Measurements from ENCODE around the gene ARFGAP1. TPM values are rescaled to one million over a fixed set of nuclear protein-coding genes. Genes with fewer than 3 reads are reported as not detected.

The ARFGAP1 gene
- polyA plus RNA-seq, 1 donor (not counting 4 experiments of a cell fraction or from before 2014, with no cell fraction given): 31.5 TPM

DNA sequence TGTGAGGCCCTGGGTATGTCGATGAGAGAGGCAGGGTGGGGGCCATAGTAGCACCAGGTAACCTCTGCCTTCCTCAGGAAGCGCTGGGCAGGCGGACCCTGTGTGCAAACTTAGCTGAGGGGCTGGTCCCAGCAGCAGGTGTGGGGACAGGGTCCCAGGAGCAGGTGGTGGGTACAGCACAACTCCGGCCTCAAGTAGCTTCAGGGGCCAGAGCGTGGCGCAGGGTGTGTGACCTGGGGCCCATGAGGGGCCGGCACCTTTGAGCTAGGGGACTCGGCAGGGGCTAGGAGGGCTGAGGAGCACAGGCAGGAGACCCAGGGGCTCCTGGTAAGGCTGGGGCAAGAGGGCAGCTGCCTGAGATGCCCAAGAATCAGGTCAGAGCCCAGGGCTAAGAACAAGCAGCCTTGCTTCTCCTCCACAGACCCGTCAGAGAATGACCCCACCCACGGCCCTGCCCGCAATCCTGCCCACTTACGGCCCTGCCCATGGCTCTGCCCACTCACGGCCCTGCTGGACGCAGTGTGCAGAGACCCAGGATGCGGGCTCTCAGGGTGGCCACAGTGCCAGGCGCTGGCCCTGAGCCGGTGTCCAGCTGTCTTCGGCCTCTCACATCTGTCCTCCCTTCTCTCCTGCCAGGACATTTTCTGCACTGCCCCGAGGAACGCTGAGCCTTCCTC is 57.6 kb downstream of the ARFGAP1 start:
- H3K36me3 ChIP-seq (ENCODE audit: control insufficient read depth in 2 of 2, extremely low read depth in 1 of 2, insufficient read depth in 2 of 2, low read length in 2 of 2): no peaks in the 10 kb centered on the region
- peaks cover 6% of the 10 kb centered on the region for H3K27me3 ChIP-seq (ENCODE audit: control insufficient read depth, extremely low read depth, insufficient read depth, low read length)
- no peak overlapping the region for H2AFZ ChIP-seq (ENCODE audit: control insufficient read depth, low read length)
- H3K4me1 ChIP-seq (ENCODE audit: control insufficient read depth, extremely low read depth, insufficient read depth, low read length): no peaks in the 10 kb centered on the region
- FAIRE-seq (no peak), DNase-seq (ENCODE audit: low read depth, low spot score) (no peak)
- peaks cover 2% of the 10 kb centered on the region for H3K9me3 ChIP-seq (ENCODE audit: control insufficient read depth, low read depth, low read length)
- no peak overlapping the region for H3K9ac ChIP-seq (ENCODE audit: control insufficient read depth, extremely low read depth, insufficient read depth, low read length)
- H3K4me3 ChIP-seq (ENCODE audit: control insufficient read depth in 2 of 3, extremely low read depth in 1 of 3, insufficient read depth in 2 of 3, low read depth in 1 of 3, low read length in 3 of 3): no peak overlapping the region
- no peaks in the 10 kb centered on the region for H3K9me1 ChIP-seq (ENCODE audit: control insufficient read depth, extremely low read depth, insufficient read depth, low read length)
- no peaks in the 10 kb centered on the region for H4K20me1 ChIP-seq (ENCODE audit: control insufficient read depth, extremely low read depth, insufficient read depth, low read length)
- TF ChIP-seq, protein P1, sequence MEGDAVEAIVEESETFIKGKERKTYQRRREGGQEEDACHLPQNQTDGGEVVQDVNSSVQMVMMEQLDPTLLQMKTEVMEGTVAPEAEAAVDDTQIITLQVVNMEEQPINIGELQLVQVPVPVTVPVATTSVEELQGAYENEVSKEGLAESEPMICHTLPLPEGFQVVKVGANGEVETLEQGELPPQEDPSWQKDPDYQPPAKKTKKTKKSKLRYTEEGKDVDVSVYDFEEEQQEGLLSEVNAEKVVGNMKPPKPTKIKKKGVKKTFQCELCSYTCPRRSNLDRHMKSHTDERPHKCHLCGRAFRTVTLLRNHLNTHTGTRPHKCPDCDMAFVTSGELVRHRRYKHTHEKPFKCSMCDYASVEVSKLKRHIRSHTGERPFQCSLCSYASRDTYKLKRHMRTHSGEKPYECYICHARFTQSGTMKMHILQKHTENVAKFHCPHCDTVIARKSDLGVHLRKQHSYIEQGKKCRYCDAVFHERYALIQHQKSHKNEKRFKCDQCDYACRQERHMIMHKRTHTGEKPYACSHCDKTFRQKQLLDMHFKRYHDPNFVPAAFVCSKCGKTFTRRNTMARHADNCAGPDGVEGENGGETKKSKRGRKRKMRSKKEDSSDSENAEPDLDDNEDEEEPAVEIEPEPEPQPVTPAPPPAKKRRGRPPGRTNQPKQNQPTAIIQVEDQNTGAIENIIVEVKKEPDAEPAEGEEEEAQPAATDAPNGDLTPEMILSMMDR (optimal IDR thresholded peaks at IDR 0.05 in 1 of 3, IDR thresholded peaks at IDR 0.05 in 1 of 3, conservative IDR thresholded peaks at IDR 0.05 in 1 of 3; ENCODE audit: extremely low read depth in 1 of 3, insufficient read depth in 2 of 3, low read length in 3 of 3): no peak
- TF ChIP-seq EZH2 (IDR thresholded peaks at IDR 0.05; ENCODE audit: low read length): no peak
- H3K79me2 ChIP-seq (ENCODE audit: control insufficient read depth, insufficient read depth, low read length): no peaks in the 10 kb centered on the region
- dilution Hi-C loops (cut with MboI; ENCODE audit: extremely low pct_ligation_motif_present, low sequenced_read_pairs): no loop called here
- no peak overlapping the region for H3K27ac ChIP-seq (ENCODE audit: control insufficient read depth, insufficient read depth, low read length)
- H3K4me2 ChIP-seq (ENCODE audit: control insufficient read depth, extremely low read depth, insufficient read depth, low read depth, low read length): no peak overlapping the region

DNA sequence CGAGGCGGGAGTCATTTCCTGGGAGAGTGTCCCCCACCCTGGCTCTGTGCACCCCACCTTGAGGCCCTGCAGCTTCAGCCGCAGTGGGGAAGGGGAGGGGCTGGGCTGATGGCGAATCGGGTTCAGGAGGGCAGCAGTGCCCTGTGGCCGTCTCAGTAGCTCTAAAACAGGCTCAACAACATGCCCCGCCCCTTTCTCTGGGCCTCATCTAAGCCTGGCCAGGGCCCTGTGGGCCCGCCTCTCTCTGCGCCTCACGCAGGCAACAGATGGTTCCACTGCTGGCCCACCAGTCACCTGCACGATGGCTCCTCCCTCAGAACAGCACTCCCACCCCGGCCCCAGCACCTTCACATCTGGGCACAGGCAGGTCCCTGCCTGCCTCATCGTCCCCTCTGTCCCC is 58.3 kb downstream of the ARFGAP1 start:
- H4K20me1 ChIP-seq (ENCODE audit: control insufficient read depth, extremely low read depth, insufficient read depth, low read length): no peaks in the 10 kb centered on the region
- no peak overlapping the region for H3K4me2 ChIP-seq (ENCODE audit: control insufficient read depth, extremely low read depth, insufficient read depth, low read depth, low read length)
- no peak overlapping the region for H3K9ac ChIP-seq (ENCODE audit: control insufficient read depth, extremely low read depth, insufficient read depth, low read length)
- no peak overlapping the region for H3K27ac ChIP-seq (ENCODE audit: control insufficient read depth, insufficient read depth, low read length)
- no peak overlapping the region for H2AFZ ChIP-seq (ENCODE audit: control insufficient read depth, low read length)
- FAIRE-seq: no peak
- no peaks in the 10 kb centered on the region for H3K79me2 ChIP-seq (ENCODE audit: control insufficient read depth, insufficient read depth, low read length)
- H3K9me1 ChIP-seq (ENCODE audit: control insufficient read depth, extremely low read depth, insufficient read depth, low read length): no peaks in the 10 kb centered on the region
- peaks cover 13% of the 10 kb centered on the region for H3K27me3 ChIP-seq (ENCODE audit: control insufficient read depth, extremely low read depth, insufficient read depth, low read length)
- no peak for DNase-seq (ENCODE audit: low read depth, low spot score)
- no peaks in the 10 kb centered on the region for H3K4me1 ChIP-seq (ENCODE audit: control insufficient read depth, extremely low read depth, insufficient read depth, low read length)
- dilution Hi-C loops (cut with MboI; ENCODE audit: extremely low pct_ligation_motif_present, low sequenced_read_pairs): no loop called here
- TF ChIP-seq, protein P1 (optimal IDR thresholded peaks at IDR 0.05 in 1 of 3, IDR thresholded peaks at IDR 0.05 in 1 of 3, conservative IDR thresholded peaks at IDR 0.05 in 1 of 3; ENCODE audit: extremely low read depth in 1 of 3, insufficient read depth in 2 of 3, low read length in 3 of 3): no peak
- no peak for TF ChIP-seq EZH2 (IDR thresholded peaks at IDR 0.05; ENCODE audit: low read length)
- peaks cover 2% of the 10 kb centered on the region for H3K9me3 ChIP-seq (ENCODE audit: control insufficient read depth, low read depth, low read length)
- no peaks in the 10 kb centered on the region for H3K36me3 ChIP-seq (ENCODE audit: control insufficient read depth in 2 of 2, extremely low read depth in 1 of 2, insufficient read depth in 2 of 2, low read length in 2 of 2)
- H3K4me3 ChIP-seq (ENCODE audit: control insufficient read depth in 2 of 3, extremely low read depth in 1 of 3, insufficient read depth in 2 of 3, low read depth in 1 of 3, low read length in 3 of 3): no peak overlapping the region
